Measurements from ENCODE around the gene PPP1R14D.

DNA sequence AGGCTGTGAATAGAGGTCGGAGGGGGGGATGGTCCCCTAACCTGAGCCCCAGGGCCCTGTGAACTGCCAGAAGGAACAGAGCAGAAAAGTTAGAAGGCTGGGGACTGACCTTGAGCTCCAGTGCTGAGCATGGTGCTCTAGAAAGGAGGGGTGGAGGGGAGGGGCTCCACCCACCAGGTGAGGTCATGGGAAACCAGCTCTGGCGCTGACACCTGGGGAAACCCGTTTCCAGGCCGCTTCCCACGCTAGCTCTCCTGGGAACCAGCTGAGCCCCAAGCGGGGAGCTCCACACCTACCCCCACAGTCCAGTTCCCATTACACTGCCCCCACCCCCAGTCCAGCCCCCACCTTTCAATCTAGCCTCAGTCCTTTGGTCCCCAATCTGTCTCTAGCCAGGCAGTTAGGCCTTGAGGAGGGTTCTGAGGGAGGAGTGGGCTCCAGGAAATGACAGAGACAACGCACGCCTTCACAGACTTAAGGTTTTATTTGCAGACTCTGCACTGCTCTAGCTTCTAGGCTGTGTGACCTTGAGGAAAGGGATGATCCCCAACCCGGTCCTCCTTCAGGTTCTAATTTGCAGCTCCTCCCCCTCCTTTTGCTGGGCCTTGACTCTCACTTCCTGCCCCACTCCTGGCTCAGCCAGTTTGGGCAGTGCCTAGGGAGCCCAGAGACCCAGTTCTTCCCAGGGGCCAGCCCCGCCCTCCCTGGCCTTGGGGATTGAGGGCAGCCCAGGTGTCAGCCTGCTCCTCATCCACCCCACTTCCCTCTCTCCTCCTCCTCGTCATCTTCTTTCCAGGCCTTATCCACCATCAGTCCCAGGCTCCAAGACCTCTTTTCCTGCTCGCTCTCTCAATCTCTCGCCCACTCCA is 43.5 kb upstream of the PPP1R14D start:
- TF ChIP-seq POLR2A (IDR thresholded peaks at IDR 0.05) (peak in 2 of 4 donors; percentile 17 to 59), CTCF (IDR thresholded peaks at IDR 0.05) (no peak)
